HG03280 (cell line): ENCODE data around the gene MVB12B.

Experiments
- ATAC-seq: cut with Tn5 transposase; IDR thresholded peaks from one replicate; pipeline ENCODE4 v1.9.1; 2021; ENCODE audit warnings: mild to moderate bottlenecking, moderate library complexity; ENCODE audit not compliant: unreplicated experiment

MVB12B gene

GRCh38 chr9:126329476-126330275 lies 3.0 kb downstream of the MVB12B start:
- ATAC-seq: no peak

- ATAC-seq: no peak
Observed at GRCh38 chr9:126330536-126330935, 3.9 kb downstream of the MVB12B start.

- ATAC-seq: no peak
Observed at GRCh38 chr9:126331964-126332748, 5.5 kb downstream of the MVB12B start.

- no peak for ATAC-seq
Observed at GRCh38 chr9:126334721-126335621, 8.3 kb downstream of the MVB12B start.

GRCh38 chr9:126335837-126336735 lies 9.5 kb downstream of the MVB12B start:
- ATAC-seq: no peak

- ATAC-seq: no peak
Observed at GRCh38 chr9:126336736-126337325, 10.2 kb downstream of the MVB12B start.

- no peak for ATAC-seq
Observed at GRCh38 chr9:126337729-126338372, 11.2 kb downstream of the MVB12B start.

- no peak for ATAC-seq
Observed at GRCh38 chr9:126338945-126339344, 12.3 kb downstream of the MVB12B start.

- ATAC-seq: no peak
Observed at GRCh38 chr9:126341426-126341825, 14.8 kb downstream of the MVB12B start.

GRCh38 chr9:126341902-126342301 lies 15.3 kb downstream of the MVB12B start:
- ATAC-seq: no peak

GRCh38 chr9:126342621-126343031 lies 16.0 kb downstream of the MVB12B start:
- ATAC-seq: no peak

GRCh38 chr9:126343271-126343700 lies 16.7 kb downstream of the MVB12B start:
- ATAC-seq: no peak

GRCh38 chr9:126346031-126346430 lies 19.4 kb downstream of the MVB12B start:
- ATAC-seq: no peak

- no peak for ATAC-seq
Observed at GRCh38 chr9:126347093-126347492, 20.5 kb downstream of the MVB12B start.

- ATAC-seq: no peak
Observed at GRCh38 chr9:126347911-126348760, 21.5 kb downstream of the MVB12B start.

GRCh38 chr9:126348911-126349550 lies 22.4 kb downstream of the MVB12B start:
- no peak for ATAC-seq

- ATAC-seq: no peak
Observed at GRCh38 chr9:126354887-126355770, 28.5 kb downstream of the MVB12B start.
